Endothelial cell of umbilical vein (primary cell): ENCODE data around the gene GZMM. TPM values are rescaled to one million over a fixed set of nuclear protein-coding genes. Genes with fewer than 3 reads are reported as not detected.

ENCODE experiments used
- BruUV-seq: library from RNA; stranded (reverse); fragments of 400-500 nt; replicated peaks from 2 replicates; lab custom pipeline; 2021; lab: Mats Ljungman, UMichigan
- CTCF ChIA-PET: fragments of 300-600, 350-600 bp; sonication (Branson Sonifier 250); formaldehyde crosslinking; loops from one replicate; lab custom pipeline; 2021; ENCODE audit warnings: antibody characterized with exemption, inconsistent platforms; lab: Charles Lee
- POLR2A ChIA-PET: fragments of 300-600, 350-600 bp; sonication (Branson Sonifier 250); formaldehyde crosslinking; loops from one replicate; lab custom pipeline; 2021; ENCODE audit warnings: antibody characterized with exemption, inconsistent platforms; lab: Charles Lee
- DNase-seq: peaks from one replicate; pipeline ENCODE4 v3.0.0-alpha.2; 2011; ENCODE audit warnings: low read depth, low spot score
- FAIRE-seq: peaks from 2 replicates; lab custom pipeline; 2011; peaks lifted over from hg19 to GRCh38; lab: Jason Lieb, UNC
- H2AFZ ChIP-seq: 2 replicates; pipeline ENCODE4 v1.6.0; 2012; ENCODE audit warnings: low read depth, low read length, control low read depth, inconsistent platforms
- H3K27ac ChIP-seq: 2 replicates; pipeline ENCODE4 v1.5.1; 2011; ENCODE audit warnings: low read depth, mild to moderate bottlenecking, control low read depth, low read length, moderate library complexity; ENCODE audit not compliant: insufficient read depth
- H3K27me3 ChIP-seq, 2 experiments: 2 replicates each; pipeline versions ENCODE4 v1.6.0 to v1.6.1; 2011; ENCODE audit warnings: low read length in 2 of 2, mixed read lengths in 1 of 2; ENCODE audit not compliant: control insufficient read depth in 2 of 2, insufficient read depth in 2 of 2
- H3K36me3 ChIP-seq, 2 experiments: 2 replicates in 1 of 2; 3 replicates in 1 of 2; pipeline ENCODE4 v1.5.1; 2011; ENCODE audit warnings: low read length in 2 of 2, mild to moderate bottlenecking in 1 of 2, moderate library complexity in 1 of 2; ENCODE audit not compliant: control insufficient read depth in 2 of 2, insufficient read depth in 2 of 2; ENCODE audit errors: extremely low read depth in 1 of 2
- H3K4me1 ChIP-seq: 3 replicates; pipeline ENCODE4 v1.5.1; 2011; ENCODE audit warnings: mild to moderate bottlenecking, low read length; ENCODE audit not compliant: control insufficient read depth, insufficient read depth; ENCODE audit errors: extremely low read depth
- H3K4me2 ChIP-seq: 2 replicates; pipeline ENCODE4 v1.6.1; 2011; ENCODE audit warnings: low read length, control low read depth, mixed read lengths; ENCODE audit not compliant: insufficient read depth
- H3K4me3 ChIP-seq, 3 experiments: fragments of 200-600 bp in 1 of 3; sonication (generic), shearing (Covaris generic) in 1 of 3; replicated peaks in 1 of 3; 2 replicates each; pipeline ENCODE4 v1.5.1; 2011 to 2016; ENCODE audit warnings: control low read depth in 3 of 3, low read length in 3 of 3, mild to moderate bottlenecking in 2 of 3, inconsistent platforms in 1 of 3, low read depth in 1 of 3, moderate library complexity in 1 of 3; ENCODE audit not compliant: insufficient read depth in 1 of 3
- H3K79me2 ChIP-seq: 2 replicates; pipeline ENCODE4 v1.6.0; 2012; ENCODE audit warnings: low read length, inconsistent platforms; ENCODE audit not compliant: control insufficient read depth, insufficient read depth
- H3K9ac ChIP-seq: replicated peaks from 2 replicates; pipeline ENCODE3; 2011; ENCODE audit warnings: low read length, control low read depth; ENCODE audit not compliant: insufficient read depth; ENCODE audit errors: extremely low read depth
- H3K9me1 ChIP-seq: replicated peaks from 3 replicates; pipeline ENCODE4 v1.6.0; 2011; ENCODE audit warnings: mild to moderate bottlenecking, low read length; ENCODE audit not compliant: control insufficient read depth, insufficient read depth; ENCODE audit errors: extremely low read depth
- H3K9me3 ChIP-seq: replicated peaks from 2 replicates; pipeline ENCODE4 v1.5.1; 2012; ENCODE audit warnings: low read length, inconsistent platforms; ENCODE audit not compliant: control insufficient read depth, insufficient read depth
- H4K20me1 ChIP-seq: replicated peaks from 2 replicates; pipeline ENCODE3; 2011; ENCODE audit warnings: mild to moderate bottlenecking, low read length; ENCODE audit not compliant: control insufficient read depth, insufficient read depth; ENCODE audit errors: extremely low read depth
- EZH2 ChIP-seq: IDR thresholded peaks from 2 replicates; pipeline ENCODE4 v1.6.1; 2012; ENCODE audit warnings: borderline replicate concordance, low read depth, mild to moderate bottlenecking, moderate library complexity, low read length, inconsistent platforms; ENCODE audit not compliant: severe bottlenecking
- FOS ChIP-seq: IDR thresholded peaks from 2 replicates; pipeline ENCODE4 v1.6.1; 2011; ENCODE audit warnings: mild to moderate bottlenecking, low read length, moderate library complexity, borderline replicate concordance; ENCODE audit not compliant: insufficient read depth
- GATA2 ChIP-seq: IDR thresholded peaks from 2 replicates; pipeline ENCODE4 v1.7.0; 2011; ENCODE audit warnings: low read depth, mild to moderate bottlenecking, moderate library complexity, mixed read lengths, low read length; ENCODE audit not compliant: insufficient read length, insufficient read depth
- JUN ChIP-seq: IDR thresholded peaks from 2 replicates; pipeline ENCODE4 v1.6.1; 2011; ENCODE audit warnings: borderline replicate concordance, low read depth; ENCODE audit not compliant: insufficient read length, insufficient read depth
- MYC ChIP-seq: IDR thresholded peaks from one replicate; pipeline ENCODE4 v1.6.1; 2011; ENCODE audit warnings: mild to moderate bottlenecking, low read depth, low read length
- POLR2A ChIP-seq: IDR thresholded peaks from 2 replicates; pipeline ENCODE4 v1.6.1; 2012; ENCODE audit warnings: low read depth, mild to moderate bottlenecking, control low read depth, low read length
- POLR2AphosphoS5 ChIP-seq: IDR thresholded peaks from 2 replicates; pipeline ENCODE4 v1.6.1; 2012; ENCODE audit warnings: low read depth, mild to moderate bottlenecking, control low read depth, low read length, moderate library complexity; ENCODE audit not compliant: insufficient read depth
- dilution Hi-C: fragments of 300-500 bp; cut with MboI; formaldehyde crosslinking; loops from one replicate; pipeline ENCODE4 v1.15.0; 2019; ENCODE audit warnings: low sequenced_read_pairs; ENCODE audit not compliant: extremely low pct_ligation_motif_present
- intact Hi-C: fragments of 100-400 bp; cut with micrococcal nuclease; formaldehyde crosslinking; loops from one replicate; pipeline ENCODE4 v1.10.0; 2022
- polyA plus RNA-seq, 4 experiments: library from polyadenylated mRNA; depleted of rRNA in 3 of 4; stranded (reverse) in 3 of 4; unstranded in 1 of 4; fragments of >200 nt; gene quantifications; 2 replicates each; pipeline versions ENCODE4 v1.2.1 to v1.2.3, GENCODE V29; 2011 to 2012; ENCODE audit warnings: missing spikeins in 1 of 4
- total RNA-seq: library from RNA; stranded (reverse); gene quantifications from 2 replicates; pipeline ENCODE4 v1.2.3, GENCODE V29; 2021
- TF ChIP-seq, protein P1 (sequence below), 2 donors: IDR thresholded peaks; 1 replicate in 1 of 2; 2 replicates in 1 of 2; pipeline ENCODE4 v1.5.1; 2011; ENCODE audit warnings: low read length in 2 of 2, mild to moderate bottlenecking in 2 of 2, moderate library complexity in 2 of 2, control low read depth in 1 of 2, inconsistent platforms in 1 of 2, low read depth in 1 of 2; ENCODE audit not compliant: insufficient read depth in 1 of 2; ENCODE audit errors: extremely low read depth in 1 of 2
- TF ChIP-seq, protein P2 (sequence below): IDR thresholded peaks from 2 replicates; pipeline ENCODE4 v1.6.1; 2011; ENCODE audit not compliant: insufficient read depth, insufficient read length

Gene GZMM
- total and polyA plus RNA-seq, 2 donors (not counting 3 experiments of a cell fraction or from before 2014, with no cell fraction given) = not detected

DNA sequence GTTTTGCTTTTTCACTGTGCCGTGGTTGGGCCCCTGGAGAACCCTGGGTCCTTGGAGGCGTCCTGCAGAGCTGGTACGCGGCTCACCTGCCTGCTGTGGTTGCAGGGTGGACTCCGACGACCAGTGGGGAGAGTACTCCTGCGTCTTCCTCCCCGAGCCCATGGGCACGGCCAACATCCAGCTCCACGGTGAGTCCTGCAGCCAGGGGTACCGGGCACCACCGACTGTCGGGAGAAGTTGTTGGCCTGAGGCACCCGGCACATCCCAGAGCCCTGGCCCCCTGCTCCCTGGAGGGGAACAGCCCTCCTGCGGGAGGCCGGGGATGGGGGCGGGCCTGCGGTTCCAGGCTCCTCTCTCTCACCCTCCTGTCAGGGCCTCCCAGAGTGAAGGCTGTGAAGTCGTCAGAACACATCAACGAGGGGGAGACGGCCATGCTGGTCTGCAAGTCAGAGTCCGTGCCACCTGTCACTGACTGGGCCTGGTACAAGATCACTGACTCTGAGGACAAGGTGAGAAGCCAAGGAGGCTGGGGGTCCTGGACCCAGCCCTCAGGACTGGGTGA lies 36.5 kb downstream of the GZMM start:
- no TSS peak for BruUV-seq

More for the DNA sequence above, 36.5 kb downstream of the GZMM start:
- TF ChIP-seq, protein P1, sequence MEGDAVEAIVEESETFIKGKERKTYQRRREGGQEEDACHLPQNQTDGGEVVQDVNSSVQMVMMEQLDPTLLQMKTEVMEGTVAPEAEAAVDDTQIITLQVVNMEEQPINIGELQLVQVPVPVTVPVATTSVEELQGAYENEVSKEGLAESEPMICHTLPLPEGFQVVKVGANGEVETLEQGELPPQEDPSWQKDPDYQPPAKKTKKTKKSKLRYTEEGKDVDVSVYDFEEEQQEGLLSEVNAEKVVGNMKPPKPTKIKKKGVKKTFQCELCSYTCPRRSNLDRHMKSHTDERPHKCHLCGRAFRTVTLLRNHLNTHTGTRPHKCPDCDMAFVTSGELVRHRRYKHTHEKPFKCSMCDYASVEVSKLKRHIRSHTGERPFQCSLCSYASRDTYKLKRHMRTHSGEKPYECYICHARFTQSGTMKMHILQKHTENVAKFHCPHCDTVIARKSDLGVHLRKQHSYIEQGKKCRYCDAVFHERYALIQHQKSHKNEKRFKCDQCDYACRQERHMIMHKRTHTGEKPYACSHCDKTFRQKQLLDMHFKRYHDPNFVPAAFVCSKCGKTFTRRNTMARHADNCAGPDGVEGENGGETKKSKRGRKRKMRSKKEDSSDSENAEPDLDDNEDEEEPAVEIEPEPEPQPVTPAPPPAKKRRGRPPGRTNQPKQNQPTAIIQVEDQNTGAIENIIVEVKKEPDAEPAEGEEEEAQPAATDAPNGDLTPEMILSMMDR (IDR thresholded peaks at IDR 0.05; ENCODE audit: extremely low read depth in 1 of 2, insufficient read depth in 1 of 2, low read depth in 1 of 2, low read length in 2 of 2) = no peak
- TF ChIP-seq POLR2A (no peak), JUN (no peak), GATA2 (no peak), POLR2AphosphoS5 (no peak), MYC (no peak), FOS (no peak), EZH2 (no peak)
- TF ChIP-seq, protein P2, sequence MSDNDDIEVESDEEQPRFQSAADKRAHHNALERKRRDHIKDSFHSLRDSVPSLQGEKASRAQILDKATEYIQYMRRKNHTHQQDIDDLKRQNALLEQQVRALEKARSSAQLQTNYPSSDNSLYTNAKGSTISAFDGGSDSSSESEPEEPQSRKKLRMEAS = no peak
- Histone ChIP-seq H3K36me3 (peaks cover 5 to 33% of the 10 kb centered on the region in 2 experiments), H2AFZ (no peak overlapping the region), H3K27me3 (no peaks in the 10 kb centered on the region), H3K9me1 (no peaks in the 10 kb centered on the region), H3K79me2 (peaks cover 48% of the 10 kb centered on the region), H3K4me3 (no peak overlapping the region), H3K4me2 (no peak overlapping the region), H3K9ac (no peak overlapping the region), H3K27ac (no peak overlapping the region), H3K4me1 (peaks cover 11% of the 10 kb centered on the region), H4K20me1 (no peaks in the 10 kb centered on the region), H3K9me3 (no peaks in the 10 kb centered on the region)
- CTCF ChIA-PET = interaction anchor here (1.6 kb wide), 1 partner anchor 154 kb away, joined by 5 read pairs; no protein-coding TSS in a partner anchor
- FAIRE-seq (no peak), DNase-seq (no peak)
- POLR2A ChIA-PET = no interaction called here
- dilution Hi-C loops = no loop called here
- intact Hi-C loops = no loop called here
